ENCODE results near the gene BMPR1A. TPM values are rescaled to one million over a fixed set of nuclear protein-coding genes. Genes with fewer than 3 reads are reported as not detected.

The BMPR1A gene
- total RNA-seq, 1 donor from 2014 or later, result 11.8 TPM

DNA sequence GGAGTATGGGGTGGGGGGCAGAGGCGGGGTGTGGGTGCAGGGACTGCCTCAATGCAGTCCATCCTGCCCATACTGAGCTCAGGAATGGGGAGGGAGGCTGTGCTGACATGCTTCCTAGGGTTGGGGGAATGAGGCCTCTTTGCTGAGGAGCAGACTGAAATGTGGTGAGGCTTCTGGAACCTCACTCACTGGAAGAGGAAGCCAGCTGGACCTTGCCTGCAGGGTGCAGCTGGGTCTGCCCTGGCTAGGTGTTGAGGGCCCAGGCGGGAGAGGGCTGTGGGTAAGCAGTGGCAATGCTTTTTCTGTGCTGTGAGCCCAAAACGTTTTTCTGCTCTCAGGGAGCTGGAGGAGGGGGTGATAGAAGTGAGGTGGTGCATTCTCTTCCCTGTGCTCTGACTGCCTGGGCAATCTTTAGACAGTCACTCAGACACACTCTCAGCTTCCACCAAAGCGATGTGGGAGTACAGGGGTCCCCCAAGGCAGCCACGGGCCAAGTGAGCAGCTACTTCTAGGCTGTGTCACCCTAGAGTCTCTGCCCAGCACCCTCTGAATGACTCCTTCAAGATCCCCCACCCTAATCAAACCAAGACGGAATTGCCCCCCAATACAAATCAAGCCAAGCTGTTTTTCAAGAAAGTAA, 41.1 kb upstream of the BMPR1A start:
- no peak for DNase-seq
- no peak overlapping the region for H3K4me3 Mint-ChIP-seq
- H3K9me3 Mint-ChIP-seq, result no peaks in the 10 kb centered on the region
- intact Hi-C loops (cut with micrococcal nuclease), result no loop called here
- peaks cover 10% of the 10 kb centered on the region for H3K4me1 Mint-ChIP-seq
- ChIA-PET POLR2A (no interaction called here), CTCF (no interaction called here)
- peaks cover 2% of the 10 kb centered on the region for H3K27me3 Mint-ChIP-seq
- no peak overlapping the region for H3K27ac Mint-ChIP-seq
- H3K36me3 Mint-ChIP-seq (ENCODE audit: low read depth), result peaks cover 2% of the 10 kb centered on the region
- ATAC-seq (ENCODE audit: low read depth), result no peak
- no peak for TF ChIP-seq CTCF (IDR thresholded peaks at IDR 0.05)

GRCh38 chr10:86715836-86716235, 40.6 kb upstream of the BMPR1A start:
- TF ChIP-seq CTCF (IDR thresholded peaks at IDR 0.05), result no peak
- Mint-ChIP-seq H3K27ac (no peak overlapping the region), H3K9me3 (no peaks in the 10 kb centered on the region), H3K36me3 (ENCODE audit: low read depth) (peaks cover 2% of the 10 kb centered on the region), H3K4me1 (peaks cover 6% of the 10 kb centered on the region), H3K4me3 (no peak overlapping the region), H3K27me3 (peaks cover 4% of the 10 kb centered on the region)
- ChIA-PET POLR2A (no interaction called here), CTCF (no interaction called here)
- DNase-seq (no peak), ATAC-seq (ENCODE audit: low read depth) (no peak)
- intact Hi-C loops (cut with micrococcal nuclease), result no loop called here

GRCh38 chr10:86716466-86716865, 40.0 kb upstream of the BMPR1A start:
- no peak for TF ChIP-seq CTCF (IDR thresholded peaks at IDR 0.05)
- ChIA-PET CTCF (no interaction called here), POLR2A (no interaction called here)
- Mint-ChIP-seq H3K36me3 (ENCODE audit: low read depth) (peaks cover 2% of the 10 kb centered on the region), H3K4me3 (no peak overlapping the region), H3K4me1 (peaks cover 5% of the 10 kb centered on the region), H3K27ac (no peak overlapping the region), H3K9me3 (no peaks in the 10 kb centered on the region), H3K27me3 (peaks cover 4% of the 10 kb centered on the region)
- DNase-seq (no peak), ATAC-seq (ENCODE audit: low read depth) (no peak)
- intact Hi-C loops (cut with micrococcal nuclease), result no loop called here

- intact Hi-C loops (cut with micrococcal nuclease), result no loop called here
- no peak overlapping the region for H3K27ac Mint-ChIP-seq
- H3K27me3 Mint-ChIP-seq, result peaks cover 4% of the 10 kb centered on the region
- no peak for TF ChIP-seq CTCF (IDR thresholded peaks at IDR 0.05)
- DNase-seq (no peak), ATAC-seq (ENCODE audit: low read depth) (no peak)
- no peak overlapping the region for H3K4me3 Mint-ChIP-seq
- peaks cover 5% of the 10 kb centered on the region for H3K4me1 Mint-ChIP-seq
- ChIA-PET CTCF (no interaction called here), POLR2A (no interaction called here)
- no peaks in the 10 kb centered on the region for H3K36me3 Mint-ChIP-seq (ENCODE audit: low read depth)
- no peaks in the 10 kb centered on the region for H3K9me3 Mint-ChIP-seq
These were observed 37.9 kb upstream of the BMPR1A start for GRCh38 chr10:86718556-86718955.

GRCh38 chr10:86721232-86721631, 35.2 kb upstream of the BMPR1A start:
- CTCF ChIA-PET, result interaction anchor here (1.5 kb wide), 1 partner anchor 10 kb away, joined by 3 read pairs; no protein-coding TSS in a partner anchor

More at GRCh38 chr10:86721232-86721631, 35.2 kb upstream of the BMPR1A start:
- H3K9me3 Mint-ChIP-seq, result no peaks in the 10 kb centered on the region
- H3K36me3 Mint-ChIP-seq (ENCODE audit: low read depth), result no peaks in the 10 kb centered on the region
- ATAC-seq (ENCODE audit: low read depth) (no peak), DNase-seq (no peak)
- intact Hi-C loops (cut with micrococcal nuclease), result no loop called here
- peaks cover 5% of the 10 kb centered on the region for H3K4me1 Mint-ChIP-seq
- POLR2A ChIA-PET, result no interaction called here
- H3K27ac Mint-ChIP-seq, result no peak overlapping the region
- no peak for TF ChIP-seq CTCF (IDR thresholded peaks at IDR 0.05)
- H3K4me3 Mint-ChIP-seq, result no peak overlapping the region
- H3K27me3 Mint-ChIP-seq, result peaks cover 6% of the 10 kb centered on the region

Measured in activated B cell treated with CpG ODN at 0.5 μM for 24 hours (primary cell).